ENCODE measurements around the gene TMEM132D. TPM values are rescaled to one million over a fixed set of nuclear protein-coding genes. Genes with fewer than 3 reads are reported as not detected.
"Not testable (repeated sequence)": the region's sequence is repeated elsewhere in the genome, so short reads cannot be mapped to it uniquely, and the experiment has no call there.

TMEM132D gene
- total and polyA plus RNA-seq, 3 donors from 2014 or later, result 0.44 to 0.50 (median 0.47) TPM

- H3K9me3 ChIP-seq, result no peaks in the 10 kb centered on the region
- intact Hi-C loops (cut with DNase I; ENCODE audit: low total_unique reads), result no loop called here
- H3K4me3 ChIP-seq, result no peak overlapping the region
- TF ChIP-seq POLR2A (IDR thresholded peaks at IDR 0.05) (no peak), CTCF (IDR thresholded peaks at IDR 0.05) (no peak)
- H3K4me1 ChIP-seq, result no peaks in the 10 kb centered on the region
- no peaks in the 10 kb centered on the region for H3K36me3 ChIP-seq (ENCODE audit: low read depth, missing control alignments)
- DNase-seq, result no peak
- H3K27ac ChIP-seq, result no peak overlapping the region
- no peaks in the 10 kb centered on the region for H3K27me3 ChIP-seq
- WGBS, 2 donors, result 69 to 71% methylated on average over 4 of the region's 4 CpGs
Observed at GRCh38 chr12:129063600-129063999, 840.2 kb downstream of the TMEM132D start.

- Histone ChIP-seq H3K27me3 (no peaks in the 10 kb centered on the region), H3K27ac (no peak overlapping the region), H3K36me3 (ENCODE audit: low read depth, missing control alignments) (no peaks in the 10 kb centered on the region), H3K4me1 (no peaks in the 10 kb centered on the region), H3K9me3 (no peaks in the 10 kb centered on the region), H3K4me3 (no peak overlapping the region)
- TF ChIP-seq POLR2A (IDR thresholded peaks at IDR 0.05) (no peak), CTCF (IDR thresholded peaks at IDR 0.05) (no peak)
- intact Hi-C loops (cut with DNase I; ENCODE audit: low total_unique reads), result no loop called here
- 70 to 78% methylated on average over 11 of the region's 11 CpGs for WGBS, 2 donors
- DNase-seq, result no peak
Observed at GRCh38 chr12:129053232-129053631, 850.6 kb downstream of the TMEM132D start.

- no peak overlapping the region for H3K27ac ChIP-seq
- H3K9me3 ChIP-seq, result no peaks in the 10 kb centered on the region
- no peak for TF ChIP-seq POLR2A (IDR thresholded peaks at IDR 0.05)
- no peak for TF ChIP-seq CTCF (IDR thresholded peaks at IDR 0.05)
- no peak overlapping the region for H3K4me3 ChIP-seq
- H3K4me1 ChIP-seq, result no peaks in the 10 kb centered on the region
- intact Hi-C loops (cut with DNase I; ENCODE audit: low total_unique reads), result no loop called here
- H3K36me3 ChIP-seq (ENCODE audit: low read depth, missing control alignments), result no peaks in the 10 kb centered on the region
- DNase-seq, result no peak
- no peaks in the 10 kb centered on the region for H3K27me3 ChIP-seq
Observed at GRCh38 chr12:129052373-129052772, 851.5 kb downstream of the TMEM132D start.

- no peak for DNase-seq
Observed at GRCh38 chr12:129049917-129050316, 853.9 kb downstream of the TMEM132D start.

GRCh38 chr12:129043334-129043733, 860.5 kb downstream of the TMEM132D start:
- 81 to 85% methylated on average over 11 of the region's 11 CpGs for WGBS, 2 donors
- H3K9me3 ChIP-seq; H3K27me3 ChIP-seq; H3K27ac ChIP-seq; H3K4me3 ChIP-seq; H3K4me1 ChIP-seq; DNase-seq; intact Hi-C loops (cut with DNase I; ENCODE audit: low total_unique reads); H3K36me3 ChIP-seq (ENCODE audit: low read depth, missing control alignments): not testable (repeated sequence)

More at GRCh38 chr12:129049917-129050316, 853.9 kb downstream of the TMEM132D start:
- TF ChIP-seq POLR2A (IDR thresholded peaks at IDR 0.05), result no peak
- TF ChIP-seq CTCF (IDR thresholded peaks at IDR 0.05), result no peak
- Histone ChIP-seq H3K27ac (no peak overlapping the region), H3K27me3 (no peaks in the 10 kb centered on the region), H3K4me1 (no peaks in the 10 kb centered on the region), H3K4me3 (no peak overlapping the region), H3K9me3 (no peaks in the 10 kb centered on the region), H3K36me3 (ENCODE audit: low read depth, missing control alignments) (no peaks in the 10 kb centered on the region)
- intact Hi-C loops (cut with DNase I; ENCODE audit: low total_unique reads), result no loop called here
- WGBS, 2 donors, result 23 to 24% methylated on average over 1 of the region's 1 CpG
